Ovary (tissue), 9 donors: ENCODE data around the gene SLC25A30. TPM values are rescaled to one million over a fixed set of nuclear protein-coding genes. Genes with fewer than 3 reads are reported as not detected.
A peak's percentile ranks its signal among the peaks of the same experiment; 100 is the strongest.

Source experiments
- DNase-seq, 5 donors: peaks; one replicate each; pipeline ENCODE4 v3.0.0-alpha.2; 2019 to 2020
- H3K27ac ChIP-seq, 2 donors: fragments of 200-600 bp; one replicate each; pipeline versions ENCODE4 v1.5.1 to v1.8.0; 2019 to 2022
- H3K27me3 ChIP-seq: fragments of 200-600 bp; one replicate; pipeline ENCODE4 v1.8.0; 2022
- H3K36me3 ChIP-seq: fragments of 200-600 bp; sonication (generic); one replicate; pipeline ENCODE4 v1.5.1; 2019
- H3K4me1 ChIP-seq: one replicate; pipeline ENCODE4 v1.8.1; 2013; ENCODE audit warnings: mild to moderate bottlenecking, moderate library complexity; ENCODE audit not compliant: insufficient read depth
- H3K4me3 ChIP-seq: fragments of 200-600 bp; sonication (generic); one replicate; pipeline ENCODE4 v1.5.1; 2017
- H3K9me3 ChIP-seq, 2 donors: fragments of 200-600 bp in 1 of 2; sonication (generic) in 1 of 2; one replicate each; pipeline versions ENCODE4 v1.5.1 to v1.8.1; 2013 to 2019; ENCODE audit warnings: mild to moderate bottlenecking in 1 of 2, moderate library complexity in 1 of 2
- EP300 ChIP-seq: sonication (generic); formaldehyde crosslinking; IDR thresholded peaks from one replicate; pipeline ENCODE4 v1.6.1; 2017; ENCODE audit warnings: antibody characterized with exemption
- POLR2A ChIP-seq: fragments of 450-650 bp; IDR thresholded peaks from one replicate; pipeline ENCODE4 v1.6.1; 2017; ENCODE audit warnings: antibody characterized with exemption, mild to moderate bottlenecking, moderate library complexity
- WGBS, 3 donors: extraction: QIAGEN DNeasy Blood & Tissue Kit in 1 of 3; methylation state at CpG; one replicate each; pipeline versions ENCODE4 v1.1.5 to v1.1.7; 2013 to 2017; 5-methylcytosine and 5-hydroxymethylcytosine counted together
- intact Hi-C, 4 donors: fragments of 100-400 bp; cut with DNase I; formaldehyde crosslinking; loops; one replicate each; pipeline versions ENCODE4 v1.11.0 to v1.15.1; 2022 to 2023
- polyA plus RNA-seq, 2 donors: library from polyadenylated mRNA; stranded (reverse); fragments of 200-250 nt in 1 of 2; fragments of 350-450 nt in 1 of 2; fragmentation: Illumina TruSeq in 1 of 2; extraction: RNeasy Lipid Tissue Mini Kit (QIAGEN cat#74804) in 1 of 2; gene quantifications; one replicate each; pipeline ENCODE4 v1.2.3, GENCODE V29; 2013 to 2014
- total RNA-seq, 7 donors: library from RNA; depleted of rRNA in 2 of 7; stranded (reverse); fragments of >200 nt in 2 of 7; fragmentation: NEBNext Ultra II Directional in 3 of 7; extraction: Animal tissue kit (Norgen Biotek cat#: 25700) in 3 of 7; gene quantifications; one replicate each; pipeline versions ENCODE4 v1.1.0 to v1.2.4, GENCODE V29; 2016 to 2023
- TF ChIP-seq, protein P1 (sequence below), 3 donors: fragments of 450-650 bp in 2 of 3; fragments of 200-600 bp in 1 of 3; IDR thresholded peaks; one replicate each; pipeline versions ENCODE4 v1.5.1 to v1.8.0; 2016 to 2022; ENCODE audit warnings: antibody characterized with exemption in 3 of 3, mild to moderate bottlenecking in 1 of 3
- donor health status: DM: no; HTN: no; CAD: no; lungs with moderate emphysema.
- donor health status: DM: no; HTN: no; CAD: no.
- donor health status: Bipolar disorder and iron deficiency.
- donor health status: DM: yes; HTN: yes; CAD: no.
- donor health status: DM: no; HTN: no; CAD: no.
- donor health status: DM: yes; HTN: yes; CAD: no.

Gene SLC25A30
- total and polyA plus RNA-seq, 9 donors: 10.7 to 33.4 (median 22.8) TPM

DNA sequence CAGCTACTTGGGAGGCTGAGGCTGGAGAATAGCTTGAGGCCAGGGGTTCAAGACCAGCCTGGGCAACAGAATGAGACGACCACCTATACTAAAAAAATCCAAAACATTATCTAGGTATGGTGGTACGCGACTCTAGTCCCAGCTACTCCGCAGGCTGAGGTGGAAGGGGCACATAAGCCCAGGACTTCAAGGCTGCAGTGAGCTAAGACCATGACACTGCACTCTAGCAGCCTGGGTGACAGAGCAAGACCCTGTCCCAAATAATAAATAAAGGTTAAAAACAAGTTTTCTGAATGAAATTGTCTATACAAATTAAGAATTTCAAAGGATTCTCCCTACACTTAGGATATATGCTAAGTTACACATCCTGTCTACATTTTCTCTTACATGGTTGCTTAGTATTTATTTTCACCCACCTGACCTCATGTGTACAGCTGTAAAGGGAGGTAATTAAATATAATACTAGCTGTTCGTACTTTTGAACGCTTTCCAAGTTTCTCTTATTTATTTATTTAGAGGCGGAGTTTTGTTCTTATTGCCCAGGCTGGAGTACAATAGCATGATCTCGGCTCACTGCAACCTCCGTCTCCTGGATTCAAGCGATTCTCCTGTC is 1.6 kb downstream of the SLC25A30 start:
- no peak for TF ChIP-seq POLR2A
- no peak for TF ChIP-seq EP300
- TF ChIP-seq, protein P1, sequence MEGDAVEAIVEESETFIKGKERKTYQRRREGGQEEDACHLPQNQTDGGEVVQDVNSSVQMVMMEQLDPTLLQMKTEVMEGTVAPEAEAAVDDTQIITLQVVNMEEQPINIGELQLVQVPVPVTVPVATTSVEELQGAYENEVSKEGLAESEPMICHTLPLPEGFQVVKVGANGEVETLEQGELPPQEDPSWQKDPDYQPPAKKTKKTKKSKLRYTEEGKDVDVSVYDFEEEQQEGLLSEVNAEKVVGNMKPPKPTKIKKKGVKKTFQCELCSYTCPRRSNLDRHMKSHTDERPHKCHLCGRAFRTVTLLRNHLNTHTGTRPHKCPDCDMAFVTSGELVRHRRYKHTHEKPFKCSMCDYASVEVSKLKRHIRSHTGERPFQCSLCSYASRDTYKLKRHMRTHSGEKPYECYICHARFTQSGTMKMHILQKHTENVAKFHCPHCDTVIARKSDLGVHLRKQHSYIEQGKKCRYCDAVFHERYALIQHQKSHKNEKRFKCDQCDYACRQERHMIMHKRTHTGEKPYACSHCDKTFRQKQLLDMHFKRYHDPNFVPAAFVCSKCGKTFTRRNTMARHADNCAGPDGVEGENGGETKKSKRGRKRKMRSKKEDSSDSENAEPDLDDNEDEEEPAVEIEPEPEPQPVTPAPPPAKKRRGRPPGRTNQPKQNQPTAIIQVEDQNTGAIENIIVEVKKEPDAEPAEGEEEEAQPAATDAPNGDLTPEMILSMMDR (IDR thresholded peaks at IDR 0.05): no peak
- H3K36me3 ChIP-seq: no peaks in the 10 kb centered on the region
- peaks cover 8% of the 10 kb centered on the region for H3K4me1 ChIP-seq
- no peaks in the 10 kb centered on the region for H3K27me3 ChIP-seq
- no peaks in the 10 kb centered on the region for H3K9me3 ChIP-seq
- intact Hi-C loops: loop anchor here in 1 of 4 donors (10.0 kb wide), 1 partner anchor 48 kb away; the partner anchor contains the start of gene COG3
- WGBS, 3 donors: 32 to 45% (median 32%) methylated on average over 10 of the region's 10 CpGs
- no peak overlapping the region for H3K27ac ChIP-seq
- peak overlapping the region; percentile 79 for H3K4me3 ChIP-seq
- DNase-seq: no peak

DNA sequence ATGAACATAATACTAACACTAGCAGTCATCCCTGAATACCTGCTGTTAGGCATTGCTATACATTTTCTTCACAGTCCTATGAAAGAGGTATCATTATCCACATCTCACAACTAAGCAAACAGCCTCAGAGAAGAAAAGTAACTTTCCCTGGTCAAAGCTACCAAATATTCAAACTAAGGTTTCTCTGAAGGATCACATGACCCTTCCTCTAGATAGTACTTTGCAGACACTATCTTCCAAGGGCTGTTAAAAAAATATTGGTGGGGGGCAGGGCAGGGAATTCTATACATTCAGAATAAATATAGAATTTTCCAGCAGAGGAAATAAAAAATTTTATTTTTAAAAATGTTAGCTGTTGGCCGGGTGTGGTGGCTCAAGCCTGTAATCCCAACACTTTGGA is 3.1 kb downstream of the SLC25A30 start:
- DNase-seq: no peak
- Histone ChIP-seq H3K27ac (peak overlapping the region in 1 of 2 donors; percentile 13), H3K9me3 (no peaks in the 10 kb centered on the region), H3K4me1 (peaks cover 8% of the 10 kb centered on the region), H3K4me3 (peak overlapping the region; percentile 15), H3K36me3 (no peaks in the 10 kb centered on the region), H3K27me3 (no peaks in the 10 kb centered on the region)
- TF ChIP-seq EP300 (no peak), POLR2A (no peak)
- TF ChIP-seq, protein P1 (IDR thresholded peaks at IDR 0.05): no peak
- 66 to 78% (median 75%) methylated on average over 1 of the region's 1 CpG for WGBS, 3 donors
- intact Hi-C loops: loop anchor here in 1 of 4 donors (10.0 kb wide), 1 partner anchor 50 kb away; the partner anchor contains the start of gene COG3

DNA sequence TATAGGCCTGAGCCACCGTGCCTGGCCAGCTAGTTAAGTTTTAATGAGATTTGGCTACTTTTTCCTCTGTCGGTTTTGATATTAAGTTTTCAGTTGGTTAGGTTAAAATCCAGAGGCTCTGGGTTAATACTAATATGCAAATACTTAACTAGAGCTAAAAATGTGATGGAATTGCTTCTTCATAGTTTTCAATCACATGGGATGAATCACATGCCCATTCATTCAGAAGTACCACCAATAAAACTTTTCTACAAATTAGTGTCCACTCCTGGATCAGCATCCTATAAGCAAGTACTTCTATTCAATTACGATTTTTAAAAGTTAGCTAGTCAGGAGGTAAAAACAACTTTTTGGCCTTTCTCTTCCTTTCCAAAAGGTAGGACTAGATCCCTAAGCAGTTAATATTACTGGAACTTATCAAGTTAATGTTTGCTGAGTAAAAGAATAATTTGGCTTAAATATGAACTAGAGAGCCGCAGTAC is 4.3 kb downstream of the SLC25A30 start:
- DNase-seq: no peak
- H3K4me1 ChIP-seq: peaks cover 8% of the 10 kb centered on the region
- H3K4me3 ChIP-seq: peak overlapping the region; percentile 15
- intact Hi-C loops: loop anchor here in 1 of 4 donors (10.0 kb wide), 1 partner anchor 51 kb away; the partner anchor contains the start of gene COG3
- no peaks in the 10 kb centered on the region for H3K27me3 ChIP-seq
- TF ChIP-seq EP300: no peak
- no peak overlapping the region for H3K27ac ChIP-seq
- no peaks in the 10 kb centered on the region for H3K36me3 ChIP-seq
- no peaks in the 10 kb centered on the region for H3K9me3 ChIP-seq
- 58 to 61% (median 60%) methylated on average over 4 of the region's 4 CpGs for WGBS, 3 donors

DNA sequence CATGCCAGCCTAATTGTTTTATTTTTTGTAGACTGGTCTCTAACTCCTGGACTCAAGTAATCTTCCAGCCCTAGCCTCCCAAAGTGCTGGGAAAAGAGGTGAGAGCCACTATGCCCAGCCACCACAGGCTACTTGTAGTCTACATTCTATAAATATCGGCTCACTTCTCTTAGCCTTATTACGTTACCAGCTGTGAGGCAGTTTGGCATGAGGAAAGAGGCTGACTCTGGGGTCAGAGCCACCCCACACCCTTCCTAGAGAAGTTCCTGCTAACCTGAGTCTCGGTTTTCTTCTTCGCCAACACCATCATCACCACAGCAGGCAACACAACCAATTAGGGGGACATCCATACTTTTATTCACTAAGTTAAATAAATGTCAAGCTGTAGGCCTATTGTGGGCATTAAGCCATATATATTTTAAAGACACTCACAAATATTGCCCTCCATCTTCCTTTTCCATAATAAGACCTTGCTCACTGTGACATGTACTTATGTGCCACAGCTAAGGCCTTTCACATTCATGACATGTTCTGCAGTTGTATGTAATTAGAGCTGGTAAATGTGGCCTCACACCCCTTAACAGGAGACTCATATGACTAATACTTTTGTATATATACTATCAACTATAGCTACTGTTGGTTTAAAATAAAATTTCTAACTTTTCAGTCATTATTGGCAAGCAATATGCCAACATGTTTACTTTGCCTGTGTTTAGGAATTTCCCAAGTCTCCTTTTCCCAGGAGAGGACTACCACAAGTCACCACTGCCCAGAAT is 5.7 kb downstream of the SLC25A30 start:
- 88 to 95% (median 95%) methylated on average over 4 of the region's 4 CpGs for WGBS, 3 donors
- Histone ChIP-seq H3K36me3 (no peaks in the 10 kb centered on the region), H3K4me1 (peaks cover 8% of the 10 kb centered on the region), H3K9me3 (no peaks in the 10 kb centered on the region), H3K27me3 (no peaks in the 10 kb centered on the region), H3K27ac (no peak overlapping the region), H3K4me3 (no peak overlapping the region)
- no peak for DNase-seq
- TF ChIP-seq EP300: no peak
- TF ChIP-seq POLR2A: no peak
- TF ChIP-seq, protein P1 (IDR thresholded peaks at IDR 0.05): no peak
- intact Hi-C loops: loop anchor here in 1 of 4 donors (10.0 kb wide), 1 partner anchor 52 kb away; the partner anchor contains the start of gene COG3
